GM21576 (cell line): ENCODE data around the gene HSPA4.
"Not testable (repeated sequence)": the region's sequence is repeated elsewhere in the genome, so short reads cannot be mapped to it uniquely, and the experiment has no call there.

Source experiments
- ATAC-seq: cut with Tn5 transposase; IDR thresholded peaks from one replicate; pipeline ENCODE4 v1.9.1; 2021; ENCODE audit warnings: mild to moderate bottlenecking, moderate library complexity; ENCODE audit not compliant: unreplicated experiment

The HSPA4 gene

GRCh38 chr5:133049726-133050048, 2.1 kb upstream of the HSPA4 start:
- ATAC-seq: no peak

GRCh38 chr5:133050521-133050920, 1.3 kb upstream of the HSPA4 start:
- no peak for ATAC-seq

DNA sequence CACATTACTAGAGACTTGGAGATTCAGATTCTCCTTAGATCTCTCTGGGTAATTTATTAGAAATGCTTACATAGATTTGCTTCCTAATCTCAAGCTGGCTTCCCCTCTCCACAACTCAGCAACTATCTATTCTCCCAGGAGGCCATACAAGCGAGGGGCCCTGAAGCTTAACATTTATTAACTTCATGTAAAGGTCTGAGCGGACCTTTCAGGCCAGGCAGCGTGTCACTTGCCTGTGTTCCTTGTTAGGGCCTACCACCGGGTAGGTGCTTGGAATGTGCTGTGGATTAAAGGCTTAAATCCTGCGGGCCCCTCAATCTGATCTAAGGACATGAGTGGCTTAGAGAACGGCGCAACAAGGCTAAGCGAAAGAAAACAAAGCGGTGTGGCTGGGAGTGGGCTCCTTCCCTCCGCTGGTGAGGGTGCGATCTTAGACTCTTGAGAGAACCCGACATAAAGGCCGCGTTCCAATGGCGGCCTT, 712 bp upstream of the HSPA4 start:
- no peak for ATAC-seq

DNA sequence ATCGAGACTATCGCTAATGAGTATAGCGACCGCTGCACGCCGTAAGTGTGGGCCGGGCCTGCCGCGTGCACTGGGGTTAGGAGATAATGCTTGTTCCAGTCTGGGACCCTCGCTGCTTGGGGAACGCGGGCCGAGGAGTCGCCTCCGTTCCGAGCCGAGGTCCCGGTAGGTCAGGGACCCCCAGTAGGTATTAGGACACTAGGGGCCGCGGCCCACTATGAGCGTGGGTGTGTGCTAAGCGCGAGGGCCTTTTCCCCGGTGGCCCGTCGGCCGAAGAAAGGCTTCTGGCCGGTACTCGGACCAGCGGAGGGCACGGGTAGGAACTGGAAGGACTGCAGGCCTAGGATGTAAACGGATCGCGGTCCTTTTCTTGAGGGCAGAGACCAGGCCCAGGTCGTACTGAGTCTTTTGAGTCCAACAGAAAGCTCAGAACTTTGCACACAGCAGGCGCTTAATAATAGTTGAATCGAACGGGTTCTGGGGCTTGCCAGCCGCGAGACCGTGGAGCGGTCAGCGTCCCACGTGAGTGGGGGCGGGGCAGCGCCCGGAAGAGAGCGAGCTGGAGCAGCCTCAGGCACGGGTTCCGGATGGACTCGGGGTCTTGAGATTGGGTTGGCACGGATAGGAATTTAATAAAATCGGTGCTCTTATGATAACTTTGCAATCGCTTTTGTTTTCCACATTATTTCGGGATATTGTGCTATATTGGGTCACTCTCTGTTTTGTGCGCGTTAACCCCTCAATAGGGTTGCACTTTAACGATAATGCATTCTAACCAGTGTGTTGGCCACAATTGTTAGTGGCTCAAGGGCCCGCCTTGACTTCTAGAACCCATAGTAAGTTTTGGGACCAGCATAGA, 733 bp downstream of the HSPA4 start:
- peak; percentile 25 for ATAC-seq

DNA sequence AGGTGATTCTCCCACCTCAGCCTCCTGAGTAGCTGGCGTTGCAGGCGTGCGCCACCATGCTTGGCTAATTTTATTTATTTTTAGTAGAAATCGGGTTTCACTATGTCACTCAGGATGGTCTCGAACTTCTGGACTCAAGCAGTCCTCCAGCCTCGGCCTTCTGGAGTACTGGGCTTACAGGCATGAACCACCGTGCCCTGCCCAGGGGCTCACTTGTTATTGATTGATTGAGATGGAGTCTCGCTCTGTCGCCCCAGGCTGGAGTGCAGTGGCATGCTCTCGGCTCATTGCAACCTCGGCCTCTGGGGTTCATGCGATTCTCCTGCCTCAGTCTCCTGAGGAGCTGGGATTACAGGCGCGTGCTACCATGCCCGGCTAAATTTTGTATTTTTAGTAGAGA, 1.6 kb downstream of the HSPA4 start:
- no peak for ATAC-seq

DNA sequence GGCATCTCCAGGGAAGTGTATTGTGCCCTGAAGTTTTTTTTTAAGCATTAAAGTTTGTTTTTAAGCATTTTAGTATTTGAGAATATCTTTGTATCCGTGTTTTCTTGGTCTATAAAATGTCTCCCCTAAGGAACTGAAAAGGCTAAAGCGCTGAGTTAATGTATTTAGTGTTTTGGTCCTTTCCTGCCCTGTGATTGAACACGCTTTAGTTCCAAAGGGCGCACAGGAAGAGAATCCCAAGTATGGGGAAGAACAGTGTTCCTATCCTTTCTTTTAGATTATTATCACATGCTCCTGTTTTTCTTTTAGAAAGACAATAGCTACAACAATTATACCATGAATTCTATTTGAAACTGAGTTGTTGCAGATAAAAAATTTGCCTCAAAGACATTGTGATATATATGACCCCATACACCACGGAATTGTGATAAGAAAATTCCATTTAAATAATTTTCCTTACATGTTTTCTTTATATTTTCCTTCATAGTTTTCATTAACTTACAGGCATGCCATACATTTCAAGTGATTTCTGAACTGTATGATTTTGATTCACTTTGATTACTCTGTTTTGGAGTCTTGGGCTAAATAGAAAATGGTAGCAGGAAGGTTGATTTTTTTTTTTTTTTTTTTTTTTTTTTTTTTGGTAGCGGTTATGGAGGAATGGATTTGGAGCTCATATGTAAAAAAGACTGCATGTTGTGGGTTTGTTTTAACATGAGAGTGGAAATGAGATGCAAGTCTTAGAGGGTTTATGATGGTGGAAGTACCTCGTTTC, 3.1 kb downstream of the HSPA4 start:
- ATAC-seq: no peak

- no peak for ATAC-seq
Observed at GRCh38 chr5:133056891-133057290, 5.1 kb downstream of the HSPA4 start.

DNA sequence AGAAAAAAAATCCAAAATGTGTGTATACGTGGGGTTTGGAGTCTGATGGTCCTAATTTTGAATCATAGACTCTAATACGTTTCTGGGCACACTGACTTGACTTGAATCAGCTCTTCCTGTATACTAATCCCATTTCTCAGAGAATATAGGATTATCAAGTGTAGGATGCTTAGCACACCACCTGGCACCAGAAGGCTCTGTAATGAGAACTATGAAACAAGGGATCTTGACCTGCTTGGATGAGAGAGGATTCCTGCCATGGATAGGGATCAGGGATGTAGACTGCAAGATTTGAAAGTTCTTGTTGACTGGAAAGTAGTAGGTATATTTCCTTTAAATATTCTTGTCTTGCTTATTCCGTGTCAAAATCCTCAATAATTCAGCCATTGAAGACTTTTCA, 7.8 kb downstream of the HSPA4 start:
- ATAC-seq: no peak

DNA sequence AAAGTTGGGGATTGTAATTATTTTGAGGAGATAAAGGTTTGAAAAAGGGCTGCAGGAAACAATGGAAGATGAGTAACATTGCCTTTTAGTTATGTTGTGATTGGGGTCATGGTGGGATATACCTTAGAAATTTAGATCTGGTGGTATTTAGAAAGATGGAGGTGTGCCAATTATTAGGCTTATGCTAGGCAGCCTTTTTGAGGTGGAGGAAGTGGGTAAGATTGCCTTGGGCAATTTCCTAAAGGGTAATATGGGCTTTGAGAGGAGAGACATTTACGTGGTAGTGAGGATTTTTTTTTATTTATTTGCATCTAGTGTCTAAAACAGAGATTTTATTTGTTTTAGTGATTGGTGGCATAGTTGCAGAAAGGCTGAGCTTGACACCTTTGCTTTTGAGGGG, 10.5 kb downstream of the HSPA4 start:
- ATAC-seq: no peak

DNA sequence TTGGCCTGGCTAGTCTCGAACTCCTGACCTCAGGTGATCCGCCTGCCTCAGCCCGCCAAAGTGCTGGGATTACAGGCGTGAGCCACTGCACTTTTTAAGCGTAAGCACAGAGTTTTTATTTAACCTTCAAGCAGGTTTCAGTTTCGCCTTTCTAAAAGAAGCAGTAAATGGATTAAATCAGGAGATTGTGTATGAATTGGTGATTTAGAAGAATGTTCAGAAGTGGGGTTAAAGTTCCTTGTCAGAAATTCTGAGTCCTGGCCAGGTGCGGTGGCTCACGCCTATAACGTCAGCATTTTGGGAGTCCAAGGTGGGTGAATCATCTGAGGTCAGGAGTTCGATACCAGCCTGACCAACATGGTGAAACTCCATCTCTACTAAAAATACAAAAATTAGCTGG, 12.2 kb downstream of the HSPA4 start:
- ATAC-seq: no peak

- ATAC-seq: no peak
Observed at GRCh38 chr5:133065471-133065870, 13.7 kb downstream of the HSPA4 start.

GRCh38 chr5:133066045-133066444, 14.2 kb downstream of the HSPA4 start:
- no peak for ATAC-seq

GRCh38 chr5:133072021-133072420, 20.2 kb downstream of the HSPA4 start:
- no peak for ATAC-seq

- no peak for ATAC-seq
Observed at GRCh38 chr5:133075572-133076536, 24.0 kb downstream of the HSPA4 start.

GRCh38 chr5:133079048-133079447, 27.2 kb downstream of the HSPA4 start:
- no peak for ATAC-seq

GRCh38 chr5:133081036-133081435, 29.2 kb downstream of the HSPA4 start:
- no peak for ATAC-seq

DNA sequence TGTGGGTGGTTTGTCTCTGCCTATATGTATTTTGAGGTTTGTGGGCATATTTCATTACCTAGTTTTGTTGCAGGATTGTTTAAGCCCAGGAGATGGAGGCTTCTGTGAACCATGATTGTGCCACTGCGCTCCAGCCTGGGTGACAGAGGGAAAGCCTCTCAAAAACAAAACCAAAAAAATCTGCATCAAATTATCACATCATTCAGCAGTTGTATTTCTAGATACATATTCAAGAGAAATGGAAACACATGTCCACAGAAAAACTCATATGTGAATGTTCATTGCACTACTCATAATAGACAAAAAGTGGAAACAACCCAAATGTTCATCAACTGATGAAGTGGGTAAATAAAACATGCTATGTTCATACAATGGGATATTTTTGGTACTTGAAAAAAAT, 29.9 kb downstream of the HSPA4 start:
- ATAC-seq: no peak

GRCh38 chr5:133082128-133082527, 30.3 kb downstream of the HSPA4 start:
- ATAC-seq: no peak

GRCh38 chr5:133083901-133084300, 32.1 kb downstream of the HSPA4 start:
- ATAC-seq: no peak

GRCh38 chr5:133085171-133085570, 33.4 kb downstream of the HSPA4 start:
- ATAC-seq: not testable (repeated sequence)

GRCh38 chr5:133086366-133086875, 34.6 kb downstream of the HSPA4 start:
- ATAC-seq: no peak
